Gastroesophageal sphincter (tissue), 4 donors: ENCODE data around the gene TMEM116. TPM values are rescaled to one million over a fixed set of nuclear protein-coding genes. Genes with fewer than 3 reads are reported as not detected.
"Not testable (repeated sequence)": the region's sequence is repeated elsewhere in the genome, so short reads cannot be mapped to it uniquely, and the experiment has no call there.

Experiments used
- ATAC-seq: fragments of 150-250 bp; one replicate; pipeline ENCODE4 v1.9.1; 2016; ENCODE audit warnings: mild to moderate bottlenecking, moderate library complexity
- H3K27ac ChIP-seq, 4 donors: fragments of 200-600 bp; sonication (generic) in 3 of 4; 1 replicate in 3 of 4; 2 replicates in 1 of 4; pipeline ENCODE4 v1.5.1; 2016 to 2019
- H3K27me3 ChIP-seq: fragments of 200-600 bp; sonication (generic); one replicate; pipeline ENCODE4 v1.5.1; 2019
- H3K36me3 ChIP-seq, 2 donors: fragments of 200-600 bp; sonication (generic); one replicate each; pipeline ENCODE4 v1.5.1; 2019; ENCODE audit warnings: control low read depth in 1 of 2
- H3K4me1 ChIP-seq, 3 donors: fragments of 200-600 bp; sonication (generic); 1 replicate in 2 of 3; 2 replicates in 1 of 3; pipeline ENCODE4 v1.5.1; 2016 to 2019; ENCODE audit warnings: control low read depth in 2 of 3
- H3K4me3 ChIP-seq, 2 donors: fragments of 200-600 bp; sonication (generic); one replicate each; pipeline ENCODE4 v1.5.1; 2019; ENCODE audit warnings: mild to moderate bottlenecking in 1 of 2, moderate library complexity in 1 of 2
- H3K9me3 ChIP-seq, 3 donors: fragments of 200-600 bp; sonication (generic); one replicate each; pipeline ENCODE4 v1.5.1; 2017 to 2019; ENCODE audit warnings: control low read depth in 2 of 3
- CTCF ChIP-seq, 4 experiments: fragments of 200-600 bp in 2 of 4; fragments of 450-650 bp in 2 of 4; sonication (generic) in 1 of 4; IDR thresholded peaks; one replicate each; pipeline ENCODE4 v1.5.1; 2017 to 2019; ENCODE audit warnings: antibody characterized with exemption in 4 of 4, mild to moderate bottlenecking in 2 of 4, moderate library complexity in 2 of 4
- EP300 ChIP-seq: sonication (generic); formaldehyde crosslinking; IDR thresholded peaks from one replicate; pipeline ENCODE4 v1.6.1; 2017; ENCODE audit warnings: antibody characterized with exemption, mild to moderate bottlenecking
- POLR2A ChIP-seq, 2 donors: fragments of 450-650 bp; IDR thresholded peaks; one replicate each; pipeline ENCODE4 v1.6.1; 2017; ENCODE audit warnings: antibody characterized with exemption in 2 of 2, mild to moderate bottlenecking in 2 of 2, moderate library complexity in 1 of 2
- POLR2AphosphoS5 ChIP-seq: sonication (generic); formaldehyde crosslinking; IDR thresholded peaks from one replicate; pipeline ENCODE4 v1.6.1; 2017; ENCODE audit warnings: antibody characterized with exemption
- WGBS, 2 donors: methylation state at CpG; one replicate each; pipeline ENCODE4 v1.1.5; 2018; ENCODE audit warnings: low coverage in 1 of 2; 5-methylcytosine and 5-hydroxymethylcytosine counted together
- total RNA-seq, 4 donors: library from RNA; depleted of rRNA; stranded (reverse); fragments of >200 nt; gene quantifications; one replicate each; pipeline ENCODE4 v1.1.0, GENCODE V29; 2016

Gene TMEM116
- total RNA-seq, 4 donors from 2014 or later: 6.4 to 11.4 (median 6.7) TPM

- Histone ChIP-seq H3K27me3 (no peaks in the 10 kb centered on the region), H3K4me1 (no peaks in the 10 kb centered on the region), H3K27ac (no peak overlapping the region), H3K9me3 (no peaks in the 10 kb centered on the region), H3K36me3 (peaks cover 0 to 10% of the 10 kb centered on the region in 2 donors), H3K4me3 (no peak overlapping the region)
- WGBS, 2 donors: no CpG with 5 or more reads among the region's 1 CpG
- no peak for TF ChIP-seq CTCF (IDR thresholded peaks at IDR 0.05)
- TF ChIP-seq POLR2AphosphoS5: no peak
- no peak for TF ChIP-seq EP300
- TF ChIP-seq POLR2A (IDR thresholded peaks at IDR 0.05): no peak
- no peak for ATAC-seq
Measured at GRCh38 chr12:111995782-111996480, 17.0 kb downstream of the TMEM116 start.

GRCh38 chr12:111994211-111995111 lies 18.5 kb downstream of the TMEM116 start:
- ATAC-seq, H3K9me3 ChIP-seq, H3K27ac ChIP-seq, H3K27me3 ChIP-seq, H3K4me3 ChIP-seq, H3K4me1 ChIP-seq: not testable (repeated sequence)
- 70 to 81% methylated on average over 11 to 17 of the region's 17 CpGs for whole genome bisulfite sequencing, 2 donors
- peaks cover 0 to 23% of the 10 kb centered on the region in 2 donors for H3K36me3 ChIP-seq

GRCh38 chr12:111993292-111994150 lies 19.4 kb downstream of the TMEM116 start:
- no peak overlapping the region for H3K27ac ChIP-seq

GRCh38 chr12:111992464-111992863 lies 20.5 kb downstream of the TMEM116 start:
- H3K36me3 ChIP-seq: peaks cover 0 to 25% of the 10 kb centered on the region in 2 donors
- no peaks in the 10 kb centered on the region for H3K4me1 ChIP-seq
- no peaks in the 10 kb centered on the region for H3K27me3 ChIP-seq
- H3K4me3 ChIP-seq: no peak overlapping the region
- no peaks in the 10 kb centered on the region for H3K9me3 ChIP-seq
- TF ChIP-seq POLR2A (IDR thresholded peaks at IDR 0.05): no peak
- TF ChIP-seq POLR2AphosphoS5: no peak
- TF ChIP-seq EP300: no peak
- TF ChIP-seq CTCF (IDR thresholded peaks at IDR 0.05): no peak
- ATAC-seq: no peak
- WGBS, 2 donors: 73 to 74% methylated on average over 3 to 6 of the region's 6 CpGs
- H3K27ac ChIP-seq: no peak overlapping the region

More at GRCh38 chr12:111993292-111994150, 19.4 kb downstream of the TMEM116 start:
- Histone ChIP-seq H3K4me1 (no peaks in the 10 kb centered on the region), H3K4me3 (no peak overlapping the region), H3K27me3 (no peaks in the 10 kb centered on the region), H3K36me3 (peaks cover 0 to 25% of the 10 kb centered on the region in 2 donors), H3K9me3 (no peaks in the 10 kb centered on the region)
- TF ChIP-seq EP300 (no peak), CTCF (IDR thresholded peaks at IDR 0.05) (no peak), POLR2A (IDR thresholded peaks at IDR 0.05) (no peak), POLR2AphosphoS5 (no peak)
- ATAC-seq: no peak
- 60 to 88% methylated on average over 1 to 2 of the region's 2 CpGs for WGBS, 2 donors

- no peak for ATAC-seq
- TF ChIP-seq POLR2AphosphoS5: no peak
- TF ChIP-seq POLR2A (IDR thresholded peaks at IDR 0.05): no peak
- Histone ChIP-seq H3K27me3 (no peaks in the 10 kb centered on the region), H3K4me1 (no peaks in the 10 kb centered on the region), H3K9me3 (no peaks in the 10 kb centered on the region), H3K36me3 (peaks cover 0 to 25% of the 10 kb centered on the region in 2 donors), H3K27ac (no peak overlapping the region), H3K4me3 (no peak overlapping the region)
- WGBS, 2 donors: 80 to 89% methylated on average over 1 to 4 of the region's 4 CpGs
Measured at GRCh38 chr12:111991946-111992345, 21.0 kb downstream of the TMEM116 start.
